Upper lobe of left lung (tissue), 6 donors: ENCODE data around the gene SLC25A47. TPM values are rescaled to one million over a fixed set of nuclear protein-coding genes. Genes with fewer than 3 reads are reported as not detected.

Experiments
- ATAC-seq, 2 donors: fragments of 200-7000 bp; cut with Tn5 transposase; one replicate each; pipeline ENCODE4 v1.9.1; 2022; ENCODE audit warnings: mild to moderate bottlenecking in 2 of 2, moderate library complexity in 2 of 2; ENCODE audit not compliant: low FRiP score in 2 of 2
- DNase-seq, 2 donors: peaks; one replicate each; pipeline ENCODE4 v3.0.0-alpha.2; 2019 to 2020
- H3K27ac ChIP-seq, 4 donors: fragments of 200-600 bp; sonication (generic); one replicate each; pipeline ENCODE4 v1.5.1; 2016 to 2019
- H3K27me3 ChIP-seq, 4 donors: fragments of 200-600 bp; sonication (generic); one replicate each; pipeline ENCODE4 v1.5.1; 2017 to 2019
- H3K36me3 ChIP-seq, 4 donors: fragments of 200-600 bp; sonication (generic); one replicate each; pipeline ENCODE4 v1.5.1; 2016 to 2019
- H3K4me1 ChIP-seq, 4 donors: fragments of 200-600 bp; sonication (generic); one replicate each; pipeline ENCODE4 v1.5.1; 2018 to 2019
- H3K4me3 ChIP-seq, 4 donors: fragments of 200-600 bp; sonication (generic); one replicate each; pipeline ENCODE4 v1.5.1; 2017 to 2019; ENCODE audit warnings: mild to moderate bottlenecking in 2 of 4, moderate library complexity in 1 of 4
- H3K9me3 ChIP-seq, 4 donors: fragments of 200-600 bp; sonication (generic); one replicate each; pipeline ENCODE4 v1.5.1; 2018 to 2019
- EP300 ChIP-seq, 4 donors: sonication (generic); formaldehyde crosslinking; IDR thresholded peaks; one replicate each; pipeline ENCODE4 v1.5.1; 2017; ENCODE audit warnings: antibody characterized with exemption in 4 of 4, control low read depth in 2 of 4
- POLR2A ChIP-seq, 4 donors: fragments of 450-650 bp; IDR thresholded peaks; one replicate each; pipeline ENCODE4 v1.5.1; 2016 to 2017; ENCODE audit warnings: antibody characterized with exemption in 4 of 4, mild to moderate bottlenecking in 2 of 4
- POLR2AphosphoS5 ChIP-seq, 2 donors: sonication (generic); formaldehyde crosslinking; IDR thresholded peaks; one replicate each; pipeline ENCODE4 v1.5.1; 2017; ENCODE audit warnings: antibody characterized with exemption in 2 of 2
- WGBS, 2 donors: methylation state at CpG; one replicate each; pipeline ENCODE4 v1.1.5; 2017 to 2018; 5-methylcytosine and 5-hydroxymethylcytosine counted together
- total RNA-seq, 6 donors: library from RNA; depleted of rRNA in 4 of 6; stranded (reverse); fragments of >200 nt in 4 of 6; gene quantifications; one replicate each; pipeline versions ENCODE4 v1.1.0 to v1.2.1, GENCODE V29; 2016 to 2021
- TF ChIP-seq, protein P1 (sequence below), 6 experiments: fragments of 450-650 bp in 4 of 6; fragments of 200-600 bp in 2 of 6; sonication (generic) in 2 of 6; IDR thresholded peaks; one replicate each; pipeline ENCODE4 v1.5.1; 2016 to 2019; ENCODE audit warnings: antibody characterized with exemption in 6 of 6
- donor health status: DM: no; HTN: no; CAD: no; lungs with moderate emphysema.
- donor health status: DM: no; HTN: yes; CAD: no; lungs with severe emphysema.

SLC25A47 gene
- total RNA-seq, 6 donors from 2014 or later = not detected

- H3K9me3 ChIP-seq = no peaks in the 10 kb centered on the region
- WGBS, 2 donors = 90 to 96% methylated on average over 7 to 13 of the region's 15 CpGs
- no peaks in the 10 kb centered on the region for H3K36me3 ChIP-seq
- DNase-seq (no peak), ATAC-seq (no peak)
- TF ChIP-seq POLR2A (IDR thresholded peaks at IDR 0.05) = no peak
- no peak for TF ChIP-seq EP300 (IDR thresholded peaks at IDR 0.05)
- TF ChIP-seq, protein P1, sequence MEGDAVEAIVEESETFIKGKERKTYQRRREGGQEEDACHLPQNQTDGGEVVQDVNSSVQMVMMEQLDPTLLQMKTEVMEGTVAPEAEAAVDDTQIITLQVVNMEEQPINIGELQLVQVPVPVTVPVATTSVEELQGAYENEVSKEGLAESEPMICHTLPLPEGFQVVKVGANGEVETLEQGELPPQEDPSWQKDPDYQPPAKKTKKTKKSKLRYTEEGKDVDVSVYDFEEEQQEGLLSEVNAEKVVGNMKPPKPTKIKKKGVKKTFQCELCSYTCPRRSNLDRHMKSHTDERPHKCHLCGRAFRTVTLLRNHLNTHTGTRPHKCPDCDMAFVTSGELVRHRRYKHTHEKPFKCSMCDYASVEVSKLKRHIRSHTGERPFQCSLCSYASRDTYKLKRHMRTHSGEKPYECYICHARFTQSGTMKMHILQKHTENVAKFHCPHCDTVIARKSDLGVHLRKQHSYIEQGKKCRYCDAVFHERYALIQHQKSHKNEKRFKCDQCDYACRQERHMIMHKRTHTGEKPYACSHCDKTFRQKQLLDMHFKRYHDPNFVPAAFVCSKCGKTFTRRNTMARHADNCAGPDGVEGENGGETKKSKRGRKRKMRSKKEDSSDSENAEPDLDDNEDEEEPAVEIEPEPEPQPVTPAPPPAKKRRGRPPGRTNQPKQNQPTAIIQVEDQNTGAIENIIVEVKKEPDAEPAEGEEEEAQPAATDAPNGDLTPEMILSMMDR (IDR thresholded peaks at IDR 0.05) = no peak
- H3K4me1 ChIP-seq = peaks cover 4 to 12% (median 10%) of the 10 kb centered on the region in 4 donors
- no peaks in the 10 kb centered on the region for H3K27me3 ChIP-seq
- no peak overlapping the region for H3K4me3 ChIP-seq
- H3K27ac ChIP-seq = no peak overlapping the region
Measured at GRCh38 chr14:100322138-100322957, 791 bp upstream of the SLC25A47 start.

DNA sequence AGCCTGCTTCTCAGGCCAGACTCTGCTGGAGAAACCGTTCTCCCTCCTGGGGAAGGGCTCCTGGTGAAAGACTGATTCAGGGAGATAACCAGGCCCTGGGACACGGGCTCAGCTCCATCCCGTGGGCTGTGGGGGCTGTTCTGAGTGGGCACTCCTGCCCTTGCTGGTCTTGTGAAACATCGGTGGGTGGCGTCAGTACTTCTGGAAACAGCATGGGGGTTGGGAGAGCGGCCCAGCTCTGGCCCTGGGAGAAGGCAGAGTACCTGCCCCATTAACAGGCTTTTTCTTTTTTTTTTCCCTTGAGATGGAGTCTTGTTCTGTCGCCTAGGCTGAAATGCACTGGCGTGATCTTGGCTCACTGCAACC is 786 bp downstream of the SLC25A47 start:
- whole genome bisulfite sequencing, 2 donors = 85 to 90% methylated on average over 8 of the region's 8 CpGs
- TF ChIP-seq POLR2AphosphoS5 (IDR thresholded peaks at IDR 0.05) = no peak
- TF ChIP-seq, protein P1 (IDR thresholded peaks at IDR 0.05) = no peak
- no peak for TF ChIP-seq EP300 (IDR thresholded peaks at IDR 0.05)
- TF ChIP-seq POLR2A (IDR thresholded peaks at IDR 0.05) = no peak
- H3K36me3 ChIP-seq = no peaks in the 10 kb centered on the region
- DNase-seq (no peak), ATAC-seq (no peak)
- no peaks in the 10 kb centered on the region for H3K4me1 ChIP-seq
- H3K27me3 ChIP-seq = no peaks in the 10 kb centered on the region
- H3K9me3 ChIP-seq = no peaks in the 10 kb centered on the region
- no peak overlapping the region for H3K27ac ChIP-seq
- no peak overlapping the region for H3K4me3 ChIP-seq

GRCh38 chr14:100325231-100325632 is 2.1 kb downstream of the SLC25A47 start:
- H3K4me1 ChIP-seq = no peaks in the 10 kb centered on the region
- H3K4me3 ChIP-seq = no peak overlapping the region
- H3K27ac ChIP-seq = no peak overlapping the region
- peak in 1 of 2 donors; percentile 65 for DNase-seq
- 77 to 84% methylated on average over 16 to 17 of the region's 17 CpGs for WGBS, 2 donors
- peak in 1 of 2 donors; percentile 3 for ATAC-seq
- no peaks in the 10 kb centered on the region for H3K9me3 ChIP-seq
- no peaks in the 10 kb centered on the region for H3K27me3 ChIP-seq
- no peaks in the 10 kb centered on the region for H3K36me3 ChIP-seq
- TF ChIP-seq, protein P1 (IDR thresholded peaks at IDR 0.05) = no peak

DNA sequence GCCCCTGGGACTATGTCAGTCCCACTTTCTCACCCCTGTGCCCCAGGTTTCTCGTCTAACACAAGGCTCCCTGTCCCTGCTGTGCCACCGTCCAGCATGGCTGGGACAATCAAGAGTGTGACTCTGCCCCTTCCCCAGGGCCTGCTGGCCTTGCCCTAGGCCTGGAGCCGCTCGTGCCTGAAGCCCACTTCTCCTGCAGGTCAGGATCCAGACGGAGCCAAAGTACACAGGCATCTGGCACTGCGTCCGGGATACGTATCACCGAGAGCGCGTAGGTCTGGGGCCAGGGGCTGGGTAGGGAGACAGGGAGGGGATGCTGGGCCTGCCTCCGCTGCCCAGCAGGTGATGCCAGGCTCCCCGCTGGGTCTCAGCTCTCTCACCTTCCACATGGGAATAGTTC is 2.8 kb downstream of the SLC25A47 start:
- no peaks in the 10 kb centered on the region for H3K36me3 ChIP-seq
- H3K27me3 ChIP-seq = no peaks in the 10 kb centered on the region
- H3K9me3 ChIP-seq = no peaks in the 10 kb centered on the region
- TF ChIP-seq POLR2AphosphoS5 (IDR thresholded peaks at IDR 0.05) (no peak), POLR2A (IDR thresholded peaks at IDR 0.05) (no peak), EP300 (IDR thresholded peaks at IDR 0.05) (no peak)
- TF ChIP-seq, protein P1 (IDR thresholded peaks at IDR 0.05) = no peak
- DNase-seq = peak in 1 of 2 donors; percentile 68
- no peaks in the 10 kb centered on the region for H3K4me1 ChIP-seq
- 87 to 94% methylated on average over 9 to 13 of the region's 13 CpGs for WGBS, 2 donors
- ATAC-seq = no peak
- H3K27ac ChIP-seq = no peak overlapping the region
- no peak overlapping the region for H3K4me3 ChIP-seq

GRCh38 chr14:100327128-100327527 is 4.0 kb downstream of the SLC25A47 start:
- Histone ChIP-seq H3K4me3 (no peak overlapping the region), H3K9me3 (no peaks in the 10 kb centered on the region), H3K4me1 (no peaks in the 10 kb centered on the region), H3K36me3 (no peaks in the 10 kb centered on the region), H3K27me3 (no peaks in the 10 kb centered on the region), H3K27ac (no peak overlapping the region)
- TF ChIP-seq, protein P1 (IDR thresholded peaks at IDR 0.05) = no peak
- TF ChIP-seq POLR2AphosphoS5 (IDR thresholded peaks at IDR 0.05) (no peak), POLR2A (IDR thresholded peaks at IDR 0.05) (no peak), EP300 (IDR thresholded peaks at IDR 0.05) (no peak)
- no peak for ATAC-seq
- WGBS, 2 donors = 97 to 98% methylated on average over 13 to 21 of the region's 24 CpGs
- peak in 1 of 2 donors; percentile 69 for DNase-seq
